Activated T-helper 1 cell treated with anti-CD3 and anti-CD28 coated beads, Interleukin-12 subunit alpha, Interleukin-12 subunit beta, Interleukin-2, Interleukin-4 antibody, amounts not matched to agents 30 ng/mL and 10 ng/mL and 1 ng/mL, durations not matched to agents 14 hours and 24 hours and 36 hours (primary cell): ENCODE results near the gene HOXD8. TPM values are rescaled to one million over a fixed set of nuclear protein-coding genes. Genes with fewer than 3 reads are reported as not detected.

Experiments used
- DNase-seq: peaks from one replicate; pipeline ENCODE4 v3.0.0; 2021; ENCODE audit warnings: low spot score
- H3K27ac Mint-ChIP-seq: one replicate; pipeline ENCODE4 v1.8.0; 2021; ENCODE audit warnings: mild to moderate bottlenecking, mixed read lengths
- H3K27me3 Mint-ChIP-seq: one replicate; pipeline ENCODE4 v1.8.0; 2022; ENCODE audit warnings: mild to moderate bottlenecking, moderate library complexity, mixed read lengths; ENCODE audit not compliant: insufficient read depth
- H3K36me3 Mint-ChIP-seq: one replicate; pipeline ENCODE4 v1.8.0; 2021; ENCODE audit warnings: low read depth, mixed read lengths
- H3K4me1 Mint-ChIP-seq: one replicate; pipeline ENCODE4 v1.8.0; 2021; ENCODE audit warnings: low read depth, mixed read lengths
- H3K4me3 Mint-ChIP-seq: one replicate; pipeline ENCODE4 v1.8.0; 2021; ENCODE audit warnings: mild to moderate bottlenecking, moderate library complexity, mixed read lengths
- H3K9me3 Mint-ChIP-seq: one replicate; pipeline ENCODE4 v1.8.0; 2021; ENCODE audit warnings: mixed read lengths
- intact Hi-C: fragments of 100-400 bp; cut with micrococcal nuclease; formaldehyde crosslinking; loops from one replicate; pipeline ENCODE4 v1.15.1; 2024
- total RNA-seq: library from RNA; stranded (reverse); gene quantifications from 2 replicates; pipeline ENCODE4 v1.2.3, GENCODE V29; 2022

HOXD8 gene
- total RNA-seq, 1 donor from 2014 or later: not detected

GRCh38 chr2:176110415-176111308 is 18.8 kb upstream of the HOXD8 start:
- Mint-ChIP-seq H3K4me3 (no peak overlapping the region), H3K27ac (peak overlapping the region; percentile 68), H3K36me3 (peaks cover 3% of the 10 kb centered on the region), H3K4me1 (peaks cover 7% of the 10 kb centered on the region), H3K9me3 (no peaks in the 10 kb centered on the region), H3K27me3 (peaks cover 69% of the 10 kb centered on the region)
- intact Hi-C loops: loop anchor here (2.0 to 10.0 kb wide), 3 partner anchors 20 to 54 kb away; no protein-coding TSS in a partner anchor
- DNase-seq: no peak

GRCh38 chr2:176111309-176111663 is 18.2 kb upstream of the HOXD8 start:
- DNase-seq: no peak
- Mint-ChIP-seq H3K9me3 (no peaks in the 10 kb centered on the region), H3K4me3 (no peak overlapping the region), H3K27me3 (peaks cover 68% of the 10 kb centered on the region), H3K4me1 (peaks cover 2% of the 10 kb centered on the region), H3K27ac (peak overlapping the region; percentile 68), H3K36me3 (peaks cover 1% of the 10 kb centered on the region)
- intact Hi-C loops: loop anchor here (2.0 to 10.0 kb wide), 3 partner anchors 20 to 54 kb away; no protein-coding TSS in a partner anchor

GRCh38 chr2:176111846-176112374 is 17.6 kb upstream of the HOXD8 start:
- Mint-ChIP-seq H3K9me3 (peaks cover 2% of the 10 kb centered on the region), H3K4me3 (no peak overlapping the region), H3K4me1 (no peaks in the 10 kb centered on the region), H3K36me3 (peaks cover 3% of the 10 kb centered on the region), H3K27me3 (peaks cover 71% of the 10 kb centered on the region), H3K27ac (no peak overlapping the region)
- intact Hi-C loops: loop anchor here (2.0 to 10.0 kb wide), 3 partner anchors 19 to 53 kb away; no protein-coding TSS in a partner anchor
- DNase-seq: no peak

- Mint-ChIP-seq H3K36me3 (peaks cover 3% of the 10 kb centered on the region), H3K27ac (no peak overlapping the region), H3K27me3 (peaks cover 74% of the 10 kb centered on the region), H3K4me1 (no peaks in the 10 kb centered on the region), H3K4me3 (no peak overlapping the region), H3K9me3 (peaks cover 3% of the 10 kb centered on the region)
- no peak for DNase-seq
- intact Hi-C loops: loop anchor here (10.0 kb wide), 1 partner anchor 52 kb away; no protein-coding TSS in a partner anchor
These were observed 16.9 kb upstream of the HOXD8 start for GRCh38 chr2:176112375-176113302.

- intact Hi-C loops: loop anchor here (10.0 kb wide), 1 partner anchor 50 kb away; no protein-coding TSS in a partner anchor
- Mint-ChIP-seq H3K4me3 (no peak overlapping the region), H3K27me3 (peaks cover 83% of the 10 kb centered on the region), H3K36me3 (peaks cover 8% of the 10 kb centered on the region), H3K4me1 (peaks cover 9% of the 10 kb centered on the region), H3K27ac (no peak overlapping the region), H3K9me3 (peaks cover 7% of the 10 kb centered on the region)
- no peak for DNase-seq
These were observed 15.2 kb upstream of the HOXD8 start for GRCh38 chr2:176114120-176114929.

GRCh38 chr2:176114930-176115625 is 14.4 kb upstream of the HOXD8 start:
- DNase-seq: no peak
- intact Hi-C loops: loop anchor here (10.0 kb wide), 1 partner anchor 50 kb away; no protein-coding TSS in a partner anchor
- Mint-ChIP-seq H3K4me3 (no peak overlapping the region), H3K4me1 (peaks cover 9% of the 10 kb centered on the region), H3K27ac (no peak overlapping the region), H3K9me3 (peaks cover 7% of the 10 kb centered on the region), H3K27me3 (peaks cover 81% of the 10 kb centered on the region), H3K36me3 (peaks cover 8% of the 10 kb centered on the region)

- Mint-ChIP-seq H3K4me3 (no peak within 1 kb of the TSS), H3K27me3 (peaks cover 85% of the 10 kb centered on the region), H3K27ac (no peak within 1 kb of the TSS), H3K4me1 (peaks cover 9% of the 10 kb centered on the region), H3K9me3 (peaks cover 7% of the 10 kb centered on the region), H3K36me3 (peaks cover 8% of the 10 kb centered on the region)
- DNase-seq: no peak
- intact Hi-C loops: loop anchor here (10.0 kb wide), 1 partner anchor 49 kb away; no protein-coding TSS in a partner anchor
These were observed 13.4 kb upstream of the HOXD8 start, which contains the start of gene HOXD10 for GRCh38 chr2:176115883-176116813. Gene HOXD10, plus strand, starts transcription at chr2:176116778. Its CDS starts 56 bp downstream, at chr2:176116834.

- H3K4me3 Mint-ChIP-seq: no peak overlapping the region
- peaks cover 9% of the 10 kb centered on the region for H3K4me1 Mint-ChIP-seq
- peaks cover 79% of the 10 kb centered on the region for H3K27me3 Mint-ChIP-seq
- intact Hi-C loops: loop anchor here (10.0 kb wide), 1 partner anchor 48 kb away; no protein-coding TSS in a partner anchor
- no peak overlapping the region for H3K27ac Mint-ChIP-seq
- peaks cover 8% of the 10 kb centered on the region for H3K36me3 Mint-ChIP-seq
- no peak for DNase-seq
- H3K9me3 Mint-ChIP-seq: peaks cover 7% of the 10 kb centered on the region
These were observed 12.2 kb upstream of the HOXD8 start for GRCh38 chr2:176117162-176117822.

GRCh38 chr2:176117823-176118371 is 11.6 kb upstream of the HOXD8 start:
- peaks cover 8% of the 10 kb centered on the region for H3K36me3 Mint-ChIP-seq
- peaks cover 7% of the 10 kb centered on the region for H3K9me3 Mint-ChIP-seq
- H3K4me1 Mint-ChIP-seq: peaks cover 9% of the 10 kb centered on the region
- no peak overlapping the region for H3K4me3 Mint-ChIP-seq
- intact Hi-C loops: loop anchor here (10.0 kb wide), 1 partner anchor 47 kb away; no protein-coding TSS in a partner anchor
- no peak for DNase-seq
- no peak overlapping the region for H3K27ac Mint-ChIP-seq
- peaks cover 75% of the 10 kb centered on the region for H3K27me3 Mint-ChIP-seq
